GM13977 (cell line): ENCODE results near the gene SSTR3.

Experiments used
- DNase-seq: peaks from one replicate; pipeline ENCODE4 v3.0.0; 2012; ENCODE audit warnings: low spot score
- in situ Hi-C: fragments of 300-500 bp; cut with MboI; formaldehyde crosslinking; loops from one replicate; pipeline ENCODE4 v1.12.0; 2022; ENCODE audit warnings: low sequenced_read_pairs, low pct_unique_long_range_greater_than_20kb, mixed read lengths, inconsistent platforms; ENCODE audit not compliant: unreplicated experiment
- TF ChIP-seq, protein P1 (sequence below): IDR thresholded peaks from 2 replicates; pipeline ENCODE4 v1.5.1; 2012; ENCODE audit warnings: mild to moderate bottlenecking, control low read depth; ENCODE audit not compliant: insufficient read depth; ENCODE audit errors: extremely low read depth, missing control alignments

Gene SSTR3

DNA sequence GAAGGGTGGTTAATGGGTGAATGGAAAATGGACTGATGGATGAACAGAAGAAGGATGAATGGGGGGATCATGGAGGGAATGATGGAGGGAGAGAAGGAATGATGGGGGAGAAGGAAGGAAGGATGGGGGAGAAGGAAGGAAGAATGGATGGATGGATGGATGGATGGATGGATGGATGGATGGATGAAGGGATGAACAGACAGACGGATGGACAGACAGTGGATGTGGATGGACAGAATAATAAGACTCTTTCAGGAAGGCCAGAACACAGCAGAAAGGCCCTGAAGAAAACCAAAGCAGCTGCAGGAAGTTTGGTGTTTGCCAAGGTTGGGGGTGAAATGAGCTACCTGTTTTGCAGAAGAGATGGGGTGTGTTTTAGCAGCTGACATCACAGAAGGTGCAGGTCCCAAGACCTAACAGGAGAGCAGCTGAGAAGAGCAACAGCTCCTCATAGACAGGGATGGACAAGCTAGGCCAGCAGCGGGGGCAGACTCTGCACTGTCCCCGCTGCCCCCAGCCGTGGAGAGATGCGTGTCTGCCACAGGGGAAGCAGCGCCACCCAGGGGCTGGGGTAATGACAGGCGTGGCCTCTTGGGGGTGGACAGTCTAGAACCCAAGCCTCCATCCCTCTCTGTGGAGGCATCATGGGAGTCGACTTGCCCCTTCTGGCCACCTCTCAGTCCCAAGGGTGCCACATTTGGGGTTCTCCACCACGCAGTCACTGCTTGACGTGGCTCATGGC, 42.2 kb downstream of the SSTR3 start:
- in situ Hi-C loops, result no loop called here
- TF ChIP-seq, protein P1, sequence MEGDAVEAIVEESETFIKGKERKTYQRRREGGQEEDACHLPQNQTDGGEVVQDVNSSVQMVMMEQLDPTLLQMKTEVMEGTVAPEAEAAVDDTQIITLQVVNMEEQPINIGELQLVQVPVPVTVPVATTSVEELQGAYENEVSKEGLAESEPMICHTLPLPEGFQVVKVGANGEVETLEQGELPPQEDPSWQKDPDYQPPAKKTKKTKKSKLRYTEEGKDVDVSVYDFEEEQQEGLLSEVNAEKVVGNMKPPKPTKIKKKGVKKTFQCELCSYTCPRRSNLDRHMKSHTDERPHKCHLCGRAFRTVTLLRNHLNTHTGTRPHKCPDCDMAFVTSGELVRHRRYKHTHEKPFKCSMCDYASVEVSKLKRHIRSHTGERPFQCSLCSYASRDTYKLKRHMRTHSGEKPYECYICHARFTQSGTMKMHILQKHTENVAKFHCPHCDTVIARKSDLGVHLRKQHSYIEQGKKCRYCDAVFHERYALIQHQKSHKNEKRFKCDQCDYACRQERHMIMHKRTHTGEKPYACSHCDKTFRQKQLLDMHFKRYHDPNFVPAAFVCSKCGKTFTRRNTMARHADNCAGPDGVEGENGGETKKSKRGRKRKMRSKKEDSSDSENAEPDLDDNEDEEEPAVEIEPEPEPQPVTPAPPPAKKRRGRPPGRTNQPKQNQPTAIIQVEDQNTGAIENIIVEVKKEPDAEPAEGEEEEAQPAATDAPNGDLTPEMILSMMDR, result peak; percentile 14
- DNase-seq, result no peak

DNA sequence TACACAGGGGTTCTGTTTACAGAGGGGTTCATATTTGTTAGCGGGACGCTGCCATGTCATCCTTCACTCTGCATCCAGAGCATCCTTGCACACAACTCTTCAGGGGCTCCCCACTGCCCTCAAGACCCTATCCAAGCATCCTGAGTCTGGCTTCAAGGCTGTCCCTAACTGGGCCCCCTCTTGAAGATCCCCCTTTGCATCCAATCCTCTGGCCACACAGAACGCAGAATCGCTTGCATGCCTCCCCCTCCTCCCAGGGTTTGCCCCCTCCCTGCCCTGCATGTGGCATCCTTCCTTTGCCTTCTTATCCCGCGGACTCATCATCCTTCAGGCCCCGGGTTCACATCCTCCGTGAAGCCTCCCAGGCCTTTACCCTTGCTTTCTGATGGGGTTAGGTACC, 42.9 kb downstream of the SSTR3 start:
- TF ChIP-seq, protein P1, result no peak
- DNase-seq, result no peak
- in situ Hi-C loops, result no loop called here

DNA sequence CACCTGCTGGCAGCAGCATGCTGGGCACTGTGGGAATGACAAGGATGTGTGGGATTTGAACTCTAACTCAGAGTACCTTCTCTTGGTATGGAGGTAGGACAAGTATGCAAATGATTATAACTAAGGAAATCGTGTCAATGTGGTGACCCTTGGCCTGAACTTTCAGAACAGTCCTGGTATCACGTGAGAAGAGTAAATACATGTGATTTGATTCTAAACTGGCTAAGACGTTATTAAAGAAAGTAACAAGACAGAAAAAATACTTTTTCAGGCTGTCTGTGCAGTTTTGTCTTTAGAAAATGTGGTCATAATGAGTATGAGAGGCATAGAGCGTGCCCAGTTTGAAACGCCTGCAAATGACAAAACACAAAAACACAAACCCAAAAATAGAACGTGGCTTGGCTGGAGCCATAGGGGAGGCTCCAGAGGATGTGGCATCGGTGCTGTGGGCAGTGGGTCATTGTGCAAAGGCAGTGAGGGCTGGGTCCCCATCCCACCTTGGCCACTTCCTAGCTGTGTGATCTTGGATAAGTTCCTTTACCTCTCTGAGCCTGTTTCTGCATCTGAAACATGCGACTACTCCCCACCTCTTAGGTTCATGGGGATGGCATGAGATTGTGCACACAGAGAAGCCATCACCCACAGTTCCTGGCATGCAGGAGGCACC, 44.2 kb downstream of the SSTR3 start:
- DNase-seq, result no peak
- in situ Hi-C loops, result no loop called here

DNA sequence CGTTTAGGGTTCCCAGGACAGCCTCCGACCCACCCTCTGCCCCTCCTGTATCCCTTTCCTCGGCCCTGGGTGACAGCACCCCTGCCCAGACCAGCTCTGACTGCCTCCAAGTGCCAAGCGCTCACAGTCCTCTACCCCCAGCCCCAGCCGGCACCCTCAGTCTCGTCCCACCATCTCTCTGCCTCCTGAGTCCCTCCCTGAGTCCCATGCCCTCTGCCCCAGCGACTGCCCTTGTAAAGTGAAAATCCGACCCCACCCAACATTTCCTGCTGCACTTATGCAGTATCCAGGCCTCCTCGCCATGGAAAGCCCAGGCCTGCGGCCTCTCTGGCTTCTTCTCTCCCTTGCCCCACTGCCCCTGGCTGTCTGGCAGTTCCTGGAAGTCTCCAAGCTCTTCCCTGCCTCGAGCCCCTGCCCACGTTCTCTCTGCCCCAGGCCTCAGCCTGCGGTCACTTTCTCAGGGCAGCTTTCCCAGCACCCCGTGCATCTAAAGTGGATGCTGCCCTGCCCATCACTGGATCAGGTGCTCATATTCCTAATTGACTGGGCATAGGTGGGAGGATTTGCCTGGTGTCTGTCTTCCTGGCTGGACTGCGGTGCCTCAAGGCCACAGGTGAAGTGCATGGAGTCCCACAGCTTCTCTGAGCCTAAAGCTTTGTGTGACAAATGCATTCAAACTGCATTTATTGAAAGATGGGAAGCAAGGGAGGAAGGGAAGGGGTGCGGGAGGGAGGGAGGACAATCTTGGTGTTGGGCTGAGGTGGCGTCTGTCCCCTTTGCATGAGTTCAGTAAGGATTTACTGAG, 44.9 kb downstream of the SSTR3 start:
- DNase-seq, result no peak

More for the DNA sequence above, 44.2 kb downstream of the SSTR3 start:
- TF ChIP-seq, protein P1, result no peak

DNA sequence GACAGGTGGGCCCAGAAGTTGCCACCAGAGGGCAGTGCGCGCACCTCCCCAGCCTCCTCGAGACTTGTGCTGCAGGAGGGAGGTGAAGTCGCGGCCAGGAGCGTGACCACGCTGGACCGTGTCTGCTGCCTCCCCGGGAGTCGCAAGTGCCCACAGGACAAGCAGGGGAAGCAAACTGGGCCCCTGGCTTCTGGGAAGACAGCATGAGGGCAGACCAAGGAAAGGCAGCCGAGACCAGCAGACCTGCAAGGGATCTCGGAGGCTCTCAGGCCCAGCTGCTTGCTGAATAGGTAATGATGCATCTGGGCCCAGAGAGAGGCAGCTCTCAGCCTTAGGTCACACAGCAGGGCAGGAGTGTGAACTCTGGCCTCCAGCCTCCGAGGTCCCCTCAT, 45.6 kb downstream of the SSTR3 start:
- in situ Hi-C loops, result no loop called here
- peak; percentile 82 for DNase-seq
- TF ChIP-seq, protein P1, result peak; percentile 93

More for the DNA sequence above, 44.9 kb downstream of the SSTR3 start:
- TF ChIP-seq, protein P1, result no peak
- in situ Hi-C loops, result no loop called here

DNA sequence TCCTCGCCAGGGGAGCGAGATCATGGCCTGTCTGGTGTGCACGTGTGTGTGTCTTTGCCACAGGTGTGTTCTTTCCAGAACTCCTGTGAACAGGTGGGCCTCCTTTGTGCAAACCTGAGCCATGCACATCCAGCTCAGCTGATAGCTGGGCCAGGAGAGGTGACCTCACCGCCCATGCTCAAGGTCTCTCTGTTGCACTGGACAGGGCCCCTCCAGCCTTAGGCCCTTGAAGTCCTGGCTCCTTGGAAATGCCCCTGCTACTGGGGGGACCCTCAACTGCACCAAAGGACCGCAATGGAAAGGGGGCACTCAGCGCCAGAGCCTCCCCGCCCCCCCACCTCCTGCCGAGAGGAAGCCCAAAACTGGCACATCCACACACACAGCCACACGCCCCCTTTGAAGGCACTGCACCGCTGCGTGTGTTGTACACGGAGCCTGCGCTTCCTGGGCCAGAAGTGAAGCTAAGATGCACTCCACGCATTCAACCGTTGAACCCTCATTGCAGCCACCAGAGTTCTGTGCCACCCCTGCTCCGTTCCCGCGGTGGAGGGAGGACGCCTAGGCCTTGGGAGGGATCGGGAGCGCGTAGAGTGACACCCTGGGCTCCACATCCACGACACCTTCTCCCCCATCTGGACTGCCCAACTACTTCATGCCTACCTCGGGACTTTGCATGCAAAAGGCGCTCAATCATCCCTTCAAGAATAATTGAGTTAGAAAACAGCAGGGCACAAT, 46.2 kb downstream of the SSTR3 start:
- in situ Hi-C loops, result no loop called here
- no peak for DNase-seq
- TF ChIP-seq, protein P1, result no peak
